Mucosa of rectum (tissue), 2 donors: ENCODE measurements around the gene PAX3.

ENCODE experiments used
- H3K27ac ChIP-seq, 2 donors: one replicate each; pipeline ENCODE4 v1.7.0; 2013; ENCODE audit warnings: inconsistent platforms in 2 of 2, low read depth in 2 of 2, low read length in 2 of 2
- H3K27me3 ChIP-seq, 2 donors: one replicate each; pipeline ENCODE4 v1.7.0; 2013; ENCODE audit warnings: low read length in 2 of 2; ENCODE audit not compliant: control insufficient read depth in 2 of 2, insufficient read depth in 2 of 2
- H3K36me3 ChIP-seq, 2 donors: one replicate each; pipeline ENCODE4 v1.7.0; 2013; ENCODE audit warnings: low read length in 2 of 2; ENCODE audit not compliant: control insufficient read depth in 2 of 2, insufficient read depth in 2 of 2
- H3K4me1 ChIP-seq, 2 donors: one replicate each; pipeline ENCODE4 v1.7.0; 2013; ENCODE audit warnings: low read length in 2 of 2, mild to moderate bottlenecking in 1 of 2; ENCODE audit not compliant: control insufficient read depth in 2 of 2, insufficient read depth in 2 of 2
- H3K4me3 ChIP-seq, 2 donors: one replicate each; pipeline ENCODE4 v1.7.0; 2013; ENCODE audit warnings: low read length in 2 of 2
- H3K9ac ChIP-seq, 2 donors: one replicate each; pipeline ENCODE4 v1.7.0; 2013; ENCODE audit warnings: low read length in 2 of 2, low read depth in 1 of 2, mild to moderate bottlenecking in 1 of 2
- H3K9me3 ChIP-seq, 2 donors: one replicate each; pipeline ENCODE4 v1.7.0; 2013; ENCODE audit warnings: low read length in 2 of 2; ENCODE audit not compliant: control insufficient read depth in 2 of 2
- donor health status: healthy.
- donor health status: Normal muscosa, but diverticular disease.

PAX3 gene

GRCh38 chr2:222310747-222311318, 12.0 kb upstream of the PAX3 start:
- H3K9ac ChIP-seq, result no peak overlapping the region
- H3K27ac ChIP-seq, result no peak overlapping the region
- H3K4me3 ChIP-seq, result no peak overlapping the region
- no peaks in the 10 kb centered on the region for H3K9me3 ChIP-seq
- no peaks in the 10 kb centered on the region for H3K36me3 ChIP-seq
- H3K4me1 ChIP-seq, result peaks cover 5 to 13% of the 10 kb centered on the region in 2 donors
- peaks cover 91 to 97% of the 10 kb centered on the region in 2 donors for H3K27me3 ChIP-seq

GRCh38 chr2:222309766-222310165, 11.0 kb upstream of the PAX3 start:
- H3K4me3 ChIP-seq, result no peak overlapping the region
- H3K27me3 ChIP-seq, result peaks cover 91 to 98% of the 10 kb centered on the region in 2 donors

GRCh38 chr2:222309361-222309760, 10.6 kb upstream of the PAX3 start:
- peaks cover 91 to 98% of the 10 kb centered on the region in 2 donors for H3K27me3 ChIP-seq
- no peaks in the 10 kb centered on the region for H3K9me3 ChIP-seq
- no peaks in the 10 kb centered on the region for H3K36me3 ChIP-seq
- H3K4me3 ChIP-seq, result no peak overlapping the region
- H3K27ac ChIP-seq, result no peak overlapping the region
- no peak overlapping the region for H3K9ac ChIP-seq
- peaks cover 13 to 19% of the 10 kb centered on the region in 2 donors for H3K4me1 ChIP-seq

More at GRCh38 chr2:222309766-222310165, 11.0 kb upstream of the PAX3 start:
- no peaks in the 10 kb centered on the region for H3K36me3 ChIP-seq
- H3K9me3 ChIP-seq, result no peaks in the 10 kb centered on the region
- H3K27ac ChIP-seq, result no peak overlapping the region
- H3K9ac ChIP-seq, result no peak overlapping the region
- H3K4me1 ChIP-seq, result peaks cover 13 to 19% of the 10 kb centered on the region in 2 donors

GRCh38 chr2:222307978-222308730, 9.4 kb upstream of the PAX3 start:
- no peaks in the 10 kb centered on the region for H3K9me3 ChIP-seq
- H3K36me3 ChIP-seq, result no peaks in the 10 kb centered on the region
- H3K27ac ChIP-seq, result no peak overlapping the region
- H3K4me1 ChIP-seq, result peaks cover 13 to 19% of the 10 kb centered on the region in 2 donors
- peaks cover 93 to 98% of the 10 kb centered on the region in 2 donors for H3K27me3 ChIP-seq
- no peak overlapping the region for H3K4me3 ChIP-seq
- no peak overlapping the region for H3K9ac ChIP-seq

GRCh38 chr2:222307143-222307756, 8.5 kb upstream of the PAX3 start:
- peaks cover 13 to 19% of the 10 kb centered on the region in 2 donors for H3K4me1 ChIP-seq
- H3K27me3 ChIP-seq, result peaks cover 94 to 98% of the 10 kb centered on the region in 2 donors
- no peaks in the 10 kb centered on the region for H3K36me3 ChIP-seq
- H3K9ac ChIP-seq, result no peak overlapping the region
- no peak overlapping the region for H3K27ac ChIP-seq
- H3K4me3 ChIP-seq, result peak overlapping the region; percentile 8 to 16
- H3K9me3 ChIP-seq, result no peaks in the 10 kb centered on the region

- Histone ChIP-seq H3K9me3 (no peaks in the 10 kb centered on the region), H3K27me3 (peaks cover 94 to 98% of the 10 kb centered on the region in 2 donors), H3K27ac (no peak overlapping the region), H3K4me3 (peak overlapping the region; percentile 45 to 68), H3K4me1 (peaks cover 13 to 19% of the 10 kb centered on the region in 2 donors), H3K9ac (no peak overlapping the region), H3K36me3 (no peaks in the 10 kb centered on the region)
Observed at GRCh38 chr2:222306393-222307142, 7.8 kb upstream of the PAX3 start.

- Histone ChIP-seq H3K4me3 (peak overlapping the region; percentile 45 to 68), H3K4me1 (peaks cover 13 to 19% of the 10 kb centered on the region in 2 donors), H3K36me3 (no peaks in the 10 kb centered on the region), H3K9me3 (no peaks in the 10 kb centered on the region), H3K9ac (no peak overlapping the region), H3K27me3 (peaks cover 95 to 98% of the 10 kb centered on the region in 2 donors), H3K27ac (no peak overlapping the region)
Observed at GRCh38 chr2:222305516-222306392, 7.0 kb upstream of the PAX3 start.

GRCh38 chr2:222304737-222305515, 6.1 kb upstream of the PAX3 start:
- Histone ChIP-seq H3K4me3 (peak overlapping the region; percentile 45 to 68), H3K9ac (no peak overlapping the region), H3K36me3 (no peaks in the 10 kb centered on the region), H3K4me1 (peaks cover 13 to 19% of the 10 kb centered on the region in 2 donors), H3K9me3 (no peaks in the 10 kb centered on the region), H3K27me3 (peaks cover 94 to 99% of the 10 kb centered on the region in 2 donors), H3K27ac (no peak overlapping the region)
